GM10266 (cell line): Measurements from ENCODE around the gene MRGPRF.

ENCODE experiments used
- DNase-seq: peaks from one replicate; pipeline ENCODE4 v3.0.0; 2012; ENCODE audit errors: extremely low spot score
- TF ChIP-seq, protein P1 (sequence below): IDR thresholded peaks from 2 replicates; pipeline ENCODE4 v1.5.1; 2012; ENCODE audit warnings: mild to moderate bottlenecking, low read depth; ENCODE audit not compliant: control insufficient read depth, insufficient read depth; ENCODE audit errors: missing control alignments

MRGPRF gene

DNA sequence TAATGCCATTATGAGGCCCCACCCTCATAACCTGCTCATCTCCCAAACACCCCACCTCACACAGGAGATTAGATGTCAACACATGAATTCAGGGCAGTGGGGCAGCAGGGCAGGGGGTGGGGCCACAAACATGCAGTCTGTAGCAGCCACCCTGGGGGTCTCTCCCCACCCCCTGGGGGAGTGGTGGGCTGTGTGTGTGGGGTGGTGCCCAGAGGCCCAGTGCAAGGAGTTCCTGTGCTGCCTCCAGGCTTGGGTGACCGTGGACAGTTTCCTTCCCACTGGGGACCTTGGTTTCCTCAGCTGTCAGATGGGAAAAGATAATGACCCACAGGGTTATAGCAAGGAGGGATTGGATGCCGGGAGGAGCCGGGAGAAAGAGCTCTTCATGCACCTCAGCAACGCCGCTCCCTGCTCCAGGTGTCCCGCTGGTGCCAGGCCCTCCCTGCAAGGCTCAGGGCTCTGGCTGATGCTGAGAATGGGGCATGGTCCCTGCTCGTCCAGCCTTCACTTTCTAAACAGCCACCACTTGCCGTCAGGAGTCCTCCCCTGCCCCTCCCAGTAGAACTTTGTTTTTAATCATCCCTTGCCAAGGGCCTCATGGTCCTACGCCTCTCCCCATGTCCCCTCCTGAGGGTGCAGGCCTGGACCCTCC is 2.0 kb upstream of the MRGPRF start:
- DNase-seq: no peak
- TF ChIP-seq, protein P1, sequence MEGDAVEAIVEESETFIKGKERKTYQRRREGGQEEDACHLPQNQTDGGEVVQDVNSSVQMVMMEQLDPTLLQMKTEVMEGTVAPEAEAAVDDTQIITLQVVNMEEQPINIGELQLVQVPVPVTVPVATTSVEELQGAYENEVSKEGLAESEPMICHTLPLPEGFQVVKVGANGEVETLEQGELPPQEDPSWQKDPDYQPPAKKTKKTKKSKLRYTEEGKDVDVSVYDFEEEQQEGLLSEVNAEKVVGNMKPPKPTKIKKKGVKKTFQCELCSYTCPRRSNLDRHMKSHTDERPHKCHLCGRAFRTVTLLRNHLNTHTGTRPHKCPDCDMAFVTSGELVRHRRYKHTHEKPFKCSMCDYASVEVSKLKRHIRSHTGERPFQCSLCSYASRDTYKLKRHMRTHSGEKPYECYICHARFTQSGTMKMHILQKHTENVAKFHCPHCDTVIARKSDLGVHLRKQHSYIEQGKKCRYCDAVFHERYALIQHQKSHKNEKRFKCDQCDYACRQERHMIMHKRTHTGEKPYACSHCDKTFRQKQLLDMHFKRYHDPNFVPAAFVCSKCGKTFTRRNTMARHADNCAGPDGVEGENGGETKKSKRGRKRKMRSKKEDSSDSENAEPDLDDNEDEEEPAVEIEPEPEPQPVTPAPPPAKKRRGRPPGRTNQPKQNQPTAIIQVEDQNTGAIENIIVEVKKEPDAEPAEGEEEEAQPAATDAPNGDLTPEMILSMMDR: no peak

GRCh38 chr11:69014084-69014851 is 1.2 kb upstream of the MRGPRF start:
- TF ChIP-seq, protein P1: no peak
- DNase-seq: no peak

DNA sequence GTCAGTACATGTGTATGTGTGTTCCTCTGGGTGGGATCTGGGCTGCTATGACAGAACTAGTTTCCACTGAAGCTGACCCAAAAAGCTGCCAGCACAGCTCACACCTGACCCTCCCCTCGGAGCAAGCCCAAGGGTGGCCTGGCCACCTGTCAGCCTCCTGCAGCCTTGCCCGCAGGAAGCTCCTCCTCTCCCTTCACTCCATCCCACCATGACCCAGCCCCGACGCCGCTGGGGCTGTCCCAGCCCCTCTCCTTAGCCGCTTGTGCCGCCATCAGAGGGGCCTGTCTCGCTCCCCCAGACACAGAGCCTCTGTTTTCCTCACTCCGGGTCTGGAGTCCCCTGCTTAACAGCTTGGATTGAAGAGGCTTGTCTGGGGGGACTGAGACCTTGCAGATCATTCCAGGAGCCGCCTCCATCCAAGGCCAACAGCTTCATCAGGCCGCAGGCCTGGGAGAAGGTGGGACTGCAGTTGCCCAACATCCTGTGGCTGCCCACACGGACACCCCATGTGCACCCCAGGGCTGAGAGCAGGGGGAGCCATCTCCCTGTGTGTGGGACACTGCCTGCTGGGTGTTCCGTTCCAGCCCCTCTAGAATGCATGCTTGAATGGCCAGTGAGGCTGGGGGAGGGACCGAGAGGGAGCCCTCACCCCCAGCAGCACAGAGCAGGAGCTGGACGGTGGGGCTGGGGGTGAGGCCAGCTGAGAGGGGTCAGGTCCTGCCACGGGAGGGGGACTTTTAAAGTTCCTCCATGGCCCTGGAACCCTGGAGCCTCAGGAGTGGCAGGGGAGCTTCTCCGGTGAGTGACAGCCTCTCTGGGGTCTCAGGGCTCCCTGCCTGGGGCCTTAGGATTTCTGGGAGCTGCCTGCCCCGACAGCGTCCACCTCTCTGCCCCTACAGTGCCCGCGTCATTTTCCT is 696 bp downstream of the MRGPRF start:
- TF ChIP-seq, protein P1: no peak
- DNase-seq: no peak

DNA sequence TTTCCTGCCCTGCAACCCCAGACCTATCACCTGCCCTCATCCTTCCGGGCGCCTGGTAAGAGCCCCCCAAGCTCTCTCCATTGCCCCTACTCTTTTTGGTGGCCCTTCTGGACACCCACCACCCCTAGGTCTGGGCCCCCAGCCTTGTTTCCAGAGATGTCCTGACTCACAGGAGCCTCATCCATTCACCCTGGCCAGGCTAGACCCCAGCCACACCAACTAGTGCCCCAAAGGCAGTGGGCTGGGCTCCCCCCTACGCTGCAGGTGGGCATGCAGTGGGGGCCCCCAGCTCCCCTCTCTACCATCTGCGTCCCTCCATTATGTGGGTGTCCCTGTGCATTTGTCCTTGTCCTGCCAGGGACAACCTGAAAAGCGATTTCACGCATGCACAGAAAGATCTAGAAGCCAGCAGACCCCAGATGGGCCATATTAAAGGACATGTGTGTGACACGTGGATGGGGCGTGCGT is 1.4 kb downstream of the MRGPRF start:
- no peak for DNase-seq
- TF ChIP-seq, protein P1: no peak

GRCh38 chr11:69010964-69011623 is 2.0 kb downstream of the MRGPRF start:
- TF ChIP-seq, protein P1: no peak
- no peak for DNase-seq

DNA sequence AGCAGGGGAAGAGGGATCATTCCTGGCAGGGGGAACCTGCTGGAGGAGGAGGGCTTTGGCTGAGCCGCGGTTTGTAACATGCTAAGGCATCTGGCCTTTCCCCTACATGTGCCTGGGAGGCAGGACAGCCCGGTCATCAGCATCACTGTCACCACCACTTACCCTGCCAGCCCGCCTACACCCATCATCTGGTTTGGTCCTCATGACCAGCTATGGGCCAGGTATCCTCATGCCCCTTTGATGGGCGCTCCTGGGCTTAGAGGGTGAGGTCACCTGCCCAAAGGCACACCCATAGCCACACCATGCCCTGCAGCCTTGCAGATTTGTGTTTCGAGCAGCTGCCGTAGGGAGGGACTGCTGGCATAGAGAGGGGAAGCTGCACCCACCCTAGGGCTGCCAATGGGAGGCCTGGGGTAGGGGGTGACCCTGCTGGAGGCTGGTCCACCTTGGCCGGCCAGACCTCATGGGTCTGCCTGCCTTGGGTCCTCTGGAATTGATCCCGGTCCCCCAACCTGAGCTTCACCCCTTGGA is 2.6 kb downstream of the MRGPRF start:
- no peak for DNase-seq
- TF ChIP-seq, protein P1: no peak
